GM12892 (cell line): Measurements from ENCODE around the gene LRRC8B.

Experiments
- POLR2A ChIP-seq: IDR thresholded peaks from 2 replicates; pipeline ENCODE4 v1.6.1; 2011; ENCODE audit warnings: low read depth, low read length, control low read depth
- POLR2AphosphoS5 ChIP-seq: IDR thresholded peaks from 2 replicates; pipeline ENCODE4 v1.6.1; 2011; ENCODE audit warnings: low read depth, low read length, control low read depth

DNA sequence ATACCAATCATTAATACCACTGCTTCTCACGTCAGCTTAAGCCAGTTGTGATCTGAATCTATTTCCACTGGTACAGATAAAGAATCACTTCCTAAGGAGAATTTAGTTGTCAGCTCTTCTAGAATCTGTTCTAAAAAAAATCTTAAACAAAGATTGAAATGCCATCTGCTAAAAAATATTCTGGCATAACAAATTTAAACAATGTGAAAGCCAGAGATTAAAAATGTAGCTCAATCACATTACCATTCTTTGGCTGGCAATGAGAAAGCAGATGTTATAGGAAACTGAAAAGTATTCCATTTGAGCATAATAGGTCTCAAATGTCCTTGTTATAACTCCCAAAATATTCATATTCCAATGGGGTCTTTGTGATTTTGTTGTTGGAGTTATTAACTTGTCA, 21.7 kb upstream of the LRRC8B start:
- TF ChIP-seq POLR2AphosphoS5: no peak
- no peak for TF ChIP-seq POLR2A
